GM11168 (cell line): ENCODE results near the gene UBA1.

ENCODE experiments used
- in situ Hi-C: fragments of 300-500 bp; cut with MboI; formaldehyde crosslinking; loops from one replicate; pipeline ENCODE4 v1.12.0; 2022; ENCODE audit warnings: low sequenced_read_pairs; ENCODE audit not compliant: unreplicated experiment

The UBA1 gene

DNA sequence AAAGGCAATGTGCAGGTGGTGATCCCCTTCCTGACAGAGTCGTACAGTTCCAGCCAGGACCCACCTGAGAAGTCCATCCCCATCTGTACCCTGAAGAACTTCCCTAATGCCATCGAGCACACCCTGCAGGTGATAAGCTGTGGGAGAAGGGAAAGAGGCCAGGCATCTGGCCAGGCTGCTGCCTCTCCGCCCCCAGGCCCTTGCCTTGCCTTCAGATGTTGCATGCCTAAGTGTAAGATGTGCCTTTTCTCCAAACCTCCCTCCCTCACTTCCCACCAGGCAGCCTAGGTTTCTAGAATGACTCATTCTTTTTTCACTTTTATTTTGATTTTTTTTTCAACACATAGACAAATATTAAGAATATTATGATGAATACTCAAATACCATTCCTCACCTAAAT lies 12.7 kb downstream of the UBA1 start:
- in situ Hi-C loops = loop anchor here (25.0 kb wide), 1 partner anchor 181 kb away; no protein-coding TSS in a partner anchor

GRCh38 chrX:47208108-47208507 lies 14.5 kb downstream of the UBA1 start:
- in situ Hi-C loops = loop anchor here (25.0 kb wide), 1 partner anchor 179 kb away; no protein-coding TSS in a partner anchor

DNA sequence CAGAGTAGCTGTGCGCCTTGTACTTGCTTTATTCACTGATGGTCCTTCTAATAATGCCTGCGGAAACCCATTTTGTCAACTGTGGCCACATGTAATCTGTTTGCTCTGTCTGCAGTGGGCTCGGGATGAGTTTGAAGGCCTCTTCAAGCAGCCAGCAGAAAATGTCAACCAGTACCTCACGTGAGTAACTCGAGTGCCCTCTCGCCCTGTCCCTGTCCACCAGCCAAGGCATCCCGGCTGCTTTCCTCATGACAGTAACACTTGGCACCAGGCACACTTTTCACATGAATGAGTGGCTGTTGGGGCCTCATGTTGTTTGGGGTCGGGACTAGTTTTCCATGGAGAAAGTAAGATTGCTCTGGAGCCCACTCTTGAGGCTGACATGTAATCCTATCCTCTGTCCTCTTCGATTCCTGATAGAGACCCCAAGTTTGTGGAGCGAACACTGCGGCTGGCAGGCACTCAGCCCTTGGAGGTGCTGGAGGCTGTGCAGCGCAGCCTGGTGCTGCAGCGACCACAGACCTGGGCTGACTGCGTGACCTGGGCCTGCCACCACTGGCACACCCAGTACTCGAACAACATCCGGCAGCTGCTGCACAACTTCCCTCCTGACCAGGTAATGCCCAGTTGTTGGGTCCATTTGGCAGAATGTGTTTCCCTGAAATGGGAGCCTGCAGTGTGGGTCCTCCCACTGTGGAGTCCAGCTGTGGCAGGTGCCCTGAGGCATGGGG lies 16.0 kb downstream of the UBA1 start:
- in situ Hi-C loops = loop anchor here (25.0 kb wide), 1 partner anchor 178 kb away; no protein-coding TSS in a partner anchor

- in situ Hi-C loops = loop anchor here (25.0 kb wide), 1 partner anchor 176 kb away; no protein-coding TSS in a partner anchor
Observed at GRCh38 chrX:47210661-47211425, 17.2 kb downstream of the UBA1 start.

- in situ Hi-C loops = loop anchor here (25.0 kb wide), 1 partner anchor 175 kb away; no protein-coding TSS in a partner anchor
Observed at GRCh38 chrX:47212381-47213293, 19.0 kb downstream of the UBA1 start.

DNA sequence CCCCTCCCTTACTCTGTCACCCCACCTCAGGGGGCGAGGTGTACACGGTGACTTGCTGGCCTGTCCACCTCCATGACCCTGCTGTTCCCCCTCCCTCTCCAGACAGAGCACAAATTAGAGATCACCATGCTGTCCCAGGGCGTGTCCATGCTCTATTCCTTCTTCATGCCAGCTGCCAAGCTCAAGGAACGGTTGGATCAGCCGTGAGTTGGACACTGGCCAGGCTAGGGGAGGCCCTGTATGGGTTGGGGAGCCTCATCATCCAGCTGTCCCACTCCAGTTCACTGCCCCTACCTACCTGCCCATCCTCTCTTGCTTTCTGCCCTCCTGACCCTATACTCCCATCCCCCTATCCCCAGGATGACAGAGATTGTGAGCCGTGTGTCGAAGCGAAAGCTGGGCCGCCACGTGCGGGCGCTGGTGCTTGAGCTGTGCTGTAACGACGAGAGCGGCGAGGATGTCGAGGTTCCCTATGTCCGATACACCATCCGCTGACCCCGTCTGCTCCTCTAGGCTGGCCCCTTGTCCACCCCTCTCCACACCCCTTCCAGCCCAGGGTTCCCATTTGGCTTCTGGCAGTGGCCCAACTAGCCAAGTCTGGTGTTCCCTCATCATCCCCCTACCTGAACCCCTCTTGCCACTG lies 20.9 kb downstream of the UBA1 start:
- in situ Hi-C loops = loop anchor here (25.0 kb wide), 1 partner anchor 173 kb away; no protein-coding TSS in a partner anchor

DNA sequence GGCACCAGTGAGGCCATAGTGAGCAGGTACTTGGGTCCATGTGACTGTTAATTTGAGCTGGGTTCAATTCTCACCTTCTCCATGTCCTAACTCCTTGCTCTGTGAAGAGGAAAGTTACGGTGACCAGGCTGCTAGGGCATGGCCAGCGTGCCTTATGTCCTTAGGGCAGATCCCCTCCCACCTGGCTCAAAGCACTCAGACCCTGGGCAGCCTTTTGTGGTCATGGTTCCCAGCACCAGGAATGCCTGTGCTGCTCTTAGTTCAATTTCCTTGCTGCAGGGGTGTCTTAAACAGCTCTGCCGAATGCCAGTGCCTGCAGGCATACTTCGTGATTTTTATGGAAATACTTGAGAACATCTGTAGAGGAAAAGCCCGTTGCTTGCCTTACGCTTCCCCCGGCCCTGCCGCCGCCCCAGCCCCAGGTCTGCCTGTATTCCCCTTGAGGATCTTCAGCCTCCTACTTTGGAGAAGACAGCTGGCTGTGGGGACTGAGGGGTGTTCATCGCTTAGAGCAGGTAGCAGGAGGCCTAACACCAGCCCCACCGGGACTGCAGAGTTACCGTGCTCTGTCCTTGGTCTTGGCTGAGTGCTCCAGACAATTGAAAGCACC lies 21.8 kb downstream of the UBA1 start:
- in situ Hi-C loops = loop anchor here (25.0 kb wide), 1 partner anchor 172 kb away; no protein-coding TSS in a partner anchor

GRCh38 chrX:47216393-47216925 lies 22.8 kb downstream of the UBA1 start:
- in situ Hi-C loops = loop anchor here (25.0 kb wide), 1 partner anchor 171 kb away; no protein-coding TSS in a partner anchor

DNA sequence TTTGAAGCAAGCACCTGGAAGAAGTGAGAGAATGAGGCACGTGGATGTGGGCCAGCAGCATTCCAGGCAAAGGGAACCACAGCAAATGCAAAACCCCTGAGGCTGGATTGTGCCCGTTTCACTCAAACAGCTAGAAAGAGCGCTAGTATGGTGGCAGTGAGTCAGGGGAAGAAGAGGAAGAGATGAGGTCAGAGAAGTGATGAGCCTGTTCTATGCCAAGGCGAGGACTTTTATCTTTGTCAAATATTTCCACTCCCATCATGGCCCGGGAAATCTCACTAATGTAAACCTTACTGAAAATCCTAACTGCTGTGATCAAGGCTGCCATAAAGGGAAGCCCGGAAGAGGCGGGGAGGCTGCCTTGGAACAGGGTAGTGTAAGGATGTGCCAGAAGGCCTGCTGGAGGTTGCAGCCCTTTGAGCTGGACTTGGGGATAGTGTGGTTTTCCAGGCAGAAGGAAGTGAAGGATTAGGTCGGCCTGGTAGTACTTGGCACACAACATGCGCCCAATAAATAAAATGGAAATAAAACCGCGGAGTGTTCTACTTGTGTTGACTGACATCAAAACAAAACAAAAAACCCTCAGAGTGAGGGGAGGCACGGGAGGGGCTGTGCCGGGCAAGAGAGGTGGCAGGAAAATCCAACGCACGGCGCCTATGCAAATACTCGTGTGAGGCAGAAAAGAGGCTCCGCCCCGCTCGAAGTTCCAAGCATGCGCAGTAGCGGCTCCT lies 23.7 kb downstream of the UBA1 start:
- in situ Hi-C loops = loop anchor here (25.0 kb wide), 1 partner anchor 170 kb away; no protein-coding TSS in a partner anchor

GRCh38 chrX:47217852-47218279 lies 24.2 kb downstream of the UBA1 start:
- in situ Hi-C loops = loop anchor here (25.0 kb wide), 1 partner anchor 169 kb away; no protein-coding TSS in a partner anchor

DNA sequence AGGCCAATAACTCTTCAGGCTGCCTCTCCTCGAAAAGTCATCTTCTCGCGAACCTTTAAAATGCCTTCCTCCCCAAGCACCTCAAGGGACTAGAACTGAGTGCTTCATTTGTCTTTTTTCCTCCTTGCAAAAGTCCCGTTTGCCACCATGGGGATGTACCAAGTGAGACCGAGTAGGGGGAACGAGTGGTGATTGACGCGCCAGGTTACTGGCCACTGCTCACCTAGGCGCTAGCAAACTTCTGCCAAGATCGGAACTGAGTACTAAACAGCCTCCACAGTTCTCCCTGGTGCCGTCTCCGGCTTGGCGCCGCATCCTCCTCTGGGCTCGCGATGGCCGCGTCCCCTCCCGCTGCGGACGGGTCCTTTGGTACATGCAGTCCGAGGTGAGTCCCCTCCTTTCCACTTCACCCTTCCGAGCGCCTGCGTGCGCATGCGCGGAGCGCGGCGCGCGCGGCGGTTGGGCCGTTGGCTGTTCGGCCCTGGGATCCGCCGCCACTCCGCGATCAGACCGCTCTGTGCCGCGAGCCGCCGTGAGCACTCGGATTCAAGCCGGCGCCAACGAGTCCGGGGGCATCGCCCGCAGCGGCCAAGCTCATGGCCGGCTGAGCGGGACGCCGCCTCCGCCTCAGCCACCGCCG lies 24.8 kb downstream of the UBA1 start, which contains the start of gene CDK16:
Gene CDK16, plus strand, starts transcription at position 402 of the 640 bp plus-strand sequence. CDS start 4,877 bp downstream, outside the sequence.
- in situ Hi-C loops = loop anchor here (25.0 kb wide), 1 partner anchor 169 kb away; no protein-coding TSS in a partner anchor

DNA sequence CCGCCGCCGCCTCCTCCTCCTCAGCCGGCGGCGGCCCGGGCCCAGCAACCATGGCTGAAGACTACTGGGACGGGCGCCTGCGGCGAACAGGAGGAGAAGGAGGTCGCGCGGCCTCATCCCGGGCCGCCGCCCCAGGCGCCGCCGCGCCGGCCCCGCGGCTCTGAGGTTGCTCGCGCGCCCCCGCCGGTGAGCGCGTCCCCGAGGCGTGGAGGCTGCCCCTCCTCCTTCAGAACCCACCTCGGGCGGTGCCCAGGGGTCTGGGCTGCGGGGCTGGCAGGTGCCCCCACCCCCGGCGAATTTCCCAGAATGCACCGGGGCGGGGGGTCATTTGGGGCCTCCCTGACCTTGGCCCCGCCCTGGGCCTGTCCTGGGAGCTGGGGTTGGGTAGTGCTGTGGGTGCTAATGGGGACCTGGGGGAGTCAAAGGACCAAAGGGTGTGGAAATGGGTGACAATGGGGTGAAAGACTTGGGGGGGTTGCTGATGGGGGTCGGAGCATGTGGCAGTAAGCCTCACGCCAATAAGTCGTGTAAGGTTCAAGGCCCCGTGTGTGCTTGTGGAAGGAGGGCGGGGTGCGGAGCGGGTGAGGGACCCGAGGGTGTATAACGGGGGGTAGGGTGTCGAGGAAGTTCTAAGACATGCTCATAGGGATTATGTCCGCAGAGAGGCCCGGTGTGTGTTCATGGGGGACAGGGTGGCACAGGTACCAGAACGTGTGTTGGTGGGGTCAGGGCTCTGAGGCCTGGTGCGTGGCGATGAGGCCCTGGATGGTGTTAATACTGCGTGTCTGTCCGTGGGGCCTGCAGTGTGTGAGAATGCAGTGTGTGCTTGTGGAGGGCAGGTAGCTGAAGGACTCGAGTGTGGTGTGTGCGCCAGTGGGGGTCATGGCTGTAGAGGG lies 25.5 kb downstream of the UBA1 start:
- in situ Hi-C loops = loop anchor here (25.0 kb wide), 1 partner anchor 168 kb away; no protein-coding TSS in a partner anchor

- in situ Hi-C loops = loop anchor here (25.0 kb wide), 1 partner anchor 166 kb away; no protein-coding TSS in a partner anchor
Observed at GRCh38 chrX:47221756-47222155, 28.1 kb downstream of the UBA1 start.

- in situ Hi-C loops = loop anchor here (25.0 kb wide), 1 partner anchor 164 kb away; no protein-coding TSS in a partner anchor
Observed at GRCh38 chrX:47222751-47223350, 29.2 kb downstream of the UBA1 start.

- in situ Hi-C loops = loop anchor here (25.0 kb wide), 1 partner anchor 164 kb away; no protein-coding TSS in a partner anchor
Observed at GRCh38 chrX:47223476-47224250, 30.0 kb downstream of the UBA1 start.
